ENCODE results near the gene SERP2.
"Not testable (repeated sequence)": the region's sequence is repeated elsewhere in the genome, so short reads cannot be mapped to it uniquely, and the experiment has no call there.

SERP2 gene

DNA sequence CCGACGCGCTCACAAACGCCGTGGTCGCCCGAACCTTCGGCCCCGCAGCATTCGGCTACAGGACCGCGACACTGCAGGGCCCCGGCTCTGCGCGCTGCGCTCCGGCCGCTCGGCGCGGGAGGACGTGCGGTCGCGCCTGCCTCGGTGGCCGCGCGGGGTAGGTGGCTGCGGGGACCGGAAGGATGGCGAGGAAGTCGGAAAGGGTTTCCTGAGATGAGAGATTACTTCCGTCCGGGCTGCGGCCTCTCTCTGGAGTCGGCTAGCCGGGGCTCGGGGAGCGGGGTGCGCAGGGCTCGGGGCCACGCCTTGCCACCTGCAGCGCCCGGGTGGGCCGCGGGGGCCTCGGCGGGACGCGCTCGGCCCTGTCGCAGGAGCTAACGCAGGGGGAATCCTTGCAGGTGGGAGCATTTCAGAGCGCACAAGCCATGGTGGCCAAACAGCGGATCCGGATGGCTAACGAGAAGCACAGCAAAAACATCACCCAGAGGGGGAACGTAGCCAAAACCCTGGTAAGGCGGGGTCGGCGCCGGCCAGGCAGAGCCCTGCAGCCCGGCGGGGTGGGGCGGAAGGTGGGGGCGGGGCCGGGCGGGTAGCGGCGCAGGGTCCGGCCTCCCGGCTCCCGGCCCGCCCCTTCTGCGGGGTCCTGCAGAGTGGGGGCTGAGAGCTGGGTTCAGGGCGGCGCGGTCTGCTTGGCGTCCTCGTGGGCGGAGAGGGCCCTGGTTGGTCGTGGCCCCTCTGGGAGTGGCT lies at the start of gene SERP2:
Gene SERP2 (plus strand): TSS at position 224 of the 747 bp plus-strand sequence. CDS start 202 bp downstream, at position 426.
- DNase-seq = no peak

DNA sequence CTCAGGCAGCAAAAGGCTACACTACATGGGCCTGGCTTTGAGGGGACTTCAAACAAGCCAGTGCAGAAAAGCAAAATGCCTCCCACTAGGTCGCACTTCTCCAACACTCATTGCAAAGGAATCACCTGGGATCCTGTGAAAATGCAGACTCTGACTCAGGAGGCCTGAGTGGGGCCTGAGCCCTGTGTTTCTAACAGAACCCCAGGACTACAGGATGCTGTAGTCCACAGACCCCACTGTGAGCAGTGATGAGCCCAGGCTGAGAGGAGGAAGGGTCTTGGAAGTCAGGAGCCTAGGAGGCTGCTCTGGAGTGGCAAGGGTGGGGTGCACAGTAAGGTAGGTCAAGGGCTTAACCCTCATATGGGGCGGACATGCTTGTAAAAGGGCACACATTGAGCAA lies 46.7 kb upstream of the SERP2 start:
- DNase-seq = no peak

DNA sequence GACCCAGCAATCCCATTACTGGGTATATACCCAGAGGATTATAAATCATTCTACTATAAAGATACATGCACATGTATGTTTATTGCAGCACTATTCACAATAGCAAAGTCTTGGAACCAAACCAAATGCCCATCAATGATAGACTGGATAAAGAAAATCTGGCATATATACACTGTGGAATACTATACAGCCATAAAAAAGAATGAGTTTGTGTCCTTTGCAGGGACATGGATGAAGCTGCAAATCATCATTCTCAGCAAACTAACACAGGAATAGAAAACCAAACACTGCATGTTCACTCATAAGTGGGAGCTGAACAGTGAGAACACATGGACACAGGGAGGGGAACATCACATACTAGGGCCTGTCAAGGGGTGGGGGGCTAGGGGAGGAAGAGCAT lies 44.6 kb upstream of the SERP2 start:
- DNase-seq = not testable (repeated sequence)

DNA sequence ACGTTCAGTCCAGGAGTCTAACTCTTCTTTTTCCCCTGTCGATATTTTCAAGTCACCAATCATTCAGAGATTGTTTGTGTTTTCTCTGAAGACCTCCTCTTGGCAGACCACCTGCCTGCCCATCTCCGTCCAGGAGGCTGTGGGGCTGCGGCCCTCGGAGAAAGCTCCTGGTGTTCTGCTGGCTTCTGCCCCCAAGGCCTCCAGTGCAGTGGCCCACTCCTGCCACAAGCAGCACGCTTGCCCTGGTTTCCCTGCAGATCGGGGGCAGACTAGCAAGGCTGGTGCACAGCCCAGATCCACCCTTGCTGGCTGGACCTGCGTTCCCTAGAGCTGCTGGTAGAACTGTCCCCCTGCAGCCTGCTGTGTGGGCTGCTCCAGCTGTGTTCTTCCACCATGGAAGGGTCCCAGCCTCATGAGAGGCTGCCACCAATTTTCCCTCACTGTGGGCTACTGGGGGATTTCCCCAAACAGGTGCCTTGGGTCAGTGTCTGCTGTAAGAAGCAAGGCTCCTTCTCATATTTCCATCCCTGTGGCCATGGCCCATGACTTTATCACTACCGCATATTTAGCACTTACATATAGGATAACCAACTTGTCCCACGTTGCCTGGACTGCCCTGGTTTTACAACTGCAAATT lies 43.6 kb upstream of the SERP2 start:
- DNase-seq = no peak

DNA sequence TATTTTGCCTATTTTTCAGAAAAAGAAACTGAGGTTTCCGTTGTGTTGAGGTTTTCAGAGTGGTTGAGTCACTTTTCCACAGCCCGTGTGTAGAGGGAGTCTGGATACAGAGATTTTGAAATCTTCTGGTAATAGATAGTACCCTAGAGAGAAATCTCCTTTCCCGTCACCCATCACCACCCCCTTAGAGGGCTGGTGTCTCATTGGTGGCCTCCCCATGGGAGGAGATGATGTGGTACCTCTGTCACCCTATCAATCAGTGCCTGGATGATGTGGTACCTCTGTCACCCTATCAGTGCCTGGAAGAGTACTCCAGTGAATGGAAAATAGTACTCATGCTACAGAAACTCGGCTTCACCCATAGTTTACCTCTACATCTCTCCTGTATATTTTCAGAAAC lies 42.2 kb upstream of the SERP2 start:
- DNase-seq = no peak

DNA sequence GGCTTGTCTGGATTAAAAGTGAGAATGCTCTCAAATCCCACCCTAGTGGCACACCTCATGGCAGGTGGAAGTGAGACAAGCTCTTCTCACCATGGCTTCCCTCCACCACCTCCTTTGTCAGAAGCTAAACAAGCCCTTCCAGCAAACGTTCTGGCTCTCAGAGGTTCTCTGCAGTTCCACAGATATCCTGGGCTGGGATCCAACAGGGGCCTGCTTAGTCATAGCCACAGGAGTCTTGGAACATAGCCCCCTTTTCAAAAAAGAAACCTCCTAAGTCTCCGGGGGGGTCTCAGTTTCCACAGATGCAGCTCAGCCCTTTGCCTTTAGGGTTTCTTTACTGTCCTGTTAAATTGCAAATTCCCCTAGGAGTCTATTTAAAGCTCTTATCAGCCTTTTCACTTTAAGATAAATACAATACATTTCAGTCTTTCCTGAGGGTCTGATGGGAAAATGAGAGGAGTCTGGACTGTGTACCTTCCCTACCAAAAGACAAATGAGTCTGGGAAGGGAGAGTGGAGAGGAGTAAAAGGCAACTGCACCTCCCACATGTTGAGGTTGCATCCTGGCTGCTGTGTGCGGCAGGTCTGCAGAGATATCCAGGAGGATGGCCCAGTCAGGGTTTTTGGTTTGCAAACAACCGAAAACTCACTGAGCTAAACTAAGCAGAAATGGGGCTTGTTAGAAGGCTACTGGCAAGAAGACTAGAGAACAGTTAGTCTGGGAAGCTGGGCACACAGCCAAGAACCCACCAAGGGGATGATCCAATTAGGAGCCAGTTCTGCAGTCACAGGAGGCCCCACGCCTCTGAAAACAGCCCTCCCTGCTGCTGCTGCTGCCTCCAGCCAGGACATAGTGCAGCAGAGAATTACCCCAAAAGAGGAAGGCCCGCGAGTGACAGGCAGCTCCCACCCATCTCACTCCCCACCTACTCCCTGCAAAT lies 41.4 kb upstream of the SERP2 start:
- DNase-seq = no peak

DNA sequence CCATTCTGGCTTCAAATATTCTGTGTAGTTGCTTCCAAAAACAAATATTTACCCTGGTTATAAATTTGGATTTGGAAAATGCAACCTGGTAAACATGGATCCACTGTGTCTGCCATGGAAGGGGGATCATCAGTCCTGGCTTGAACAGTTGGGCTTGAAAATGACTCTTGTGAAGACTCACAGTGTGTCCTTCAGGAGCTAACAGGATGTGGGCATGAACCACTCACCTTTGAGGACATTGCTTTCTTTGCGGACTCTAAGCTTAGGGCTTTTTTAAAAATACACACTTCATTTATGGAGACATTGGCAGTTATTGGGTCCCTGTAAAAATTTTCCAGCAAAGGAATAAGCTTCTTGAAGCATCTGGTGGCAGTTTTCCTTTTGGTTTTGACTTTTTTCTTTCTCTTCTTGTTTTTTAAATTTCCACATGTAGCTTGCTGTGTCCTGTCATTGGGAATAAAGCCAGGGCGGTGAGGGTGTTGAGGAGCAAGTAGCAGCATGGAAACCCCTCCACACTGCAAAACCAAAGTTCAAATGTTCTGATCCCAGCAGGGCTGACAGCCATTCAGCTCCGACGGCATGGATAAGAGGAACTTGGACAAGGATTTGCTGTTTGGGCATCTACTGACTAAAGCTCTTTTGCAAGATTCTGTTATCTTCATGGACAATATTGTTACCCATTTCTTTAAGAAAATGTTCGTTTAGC lies 39.5 kb upstream of the SERP2 start:
- DNase-seq = no peak

DNA sequence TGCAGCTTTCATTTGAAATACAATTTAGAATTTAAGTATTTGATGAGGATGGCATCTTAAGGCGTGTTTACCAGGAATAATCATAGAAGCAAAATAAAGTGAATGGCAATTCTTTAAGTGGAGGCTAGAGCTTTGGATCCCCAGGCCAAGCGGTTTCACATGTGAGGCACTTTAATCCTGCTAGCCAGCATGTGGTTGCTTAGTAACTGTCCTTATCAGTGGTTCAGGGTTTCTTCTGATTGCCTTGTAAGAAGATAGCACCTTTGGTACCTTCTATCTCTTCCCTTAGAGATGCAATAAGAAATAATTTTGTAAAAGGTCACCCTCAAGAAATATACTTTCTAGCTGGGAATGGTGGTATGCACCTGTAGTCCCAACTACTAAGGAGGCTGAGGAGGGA lies 38.9 kb upstream of the SERP2 start:
- DNase-seq = no peak

DNA sequence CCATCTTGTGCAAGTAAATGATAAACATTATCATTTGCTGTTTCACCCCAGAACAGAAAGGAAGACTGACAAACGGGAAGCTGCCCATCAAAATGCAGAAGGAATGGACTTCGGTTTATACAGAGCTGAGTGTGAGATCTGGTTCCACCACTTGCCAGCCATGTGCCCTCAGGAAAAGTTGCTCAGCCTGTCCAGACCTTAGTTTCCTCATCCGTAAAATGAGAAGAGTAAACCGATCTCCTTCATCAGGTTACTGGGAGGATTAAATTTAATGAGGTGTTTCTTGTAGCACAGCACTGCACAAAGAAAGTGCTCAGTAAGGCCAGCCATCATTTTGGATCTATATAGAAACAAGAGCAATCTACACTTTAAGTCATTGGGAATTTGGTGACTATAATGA lies 36.7 kb upstream of the SERP2 start:
- DNase-seq = no peak

DNA sequence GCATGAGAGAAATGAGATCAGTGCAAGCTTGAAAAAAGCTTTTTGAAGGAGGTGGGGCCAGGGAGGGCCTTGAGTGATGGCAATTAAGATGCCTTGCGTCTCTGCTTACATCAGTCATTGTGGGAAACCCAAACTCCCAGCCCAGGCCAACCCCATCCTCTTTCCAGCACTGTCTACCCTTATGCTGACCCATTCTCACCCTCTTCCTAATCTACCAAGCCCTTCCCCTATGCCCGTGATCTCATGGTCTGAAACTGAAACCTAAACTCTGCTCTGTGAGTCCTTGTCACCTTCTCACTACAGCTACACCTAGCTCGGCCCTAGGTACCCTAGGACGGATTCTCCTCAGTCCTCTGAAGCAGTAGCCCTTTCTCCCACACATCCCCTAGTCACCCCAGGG lies 36.0 kb upstream of the SERP2 start:
- no peak for DNase-seq

DNA sequence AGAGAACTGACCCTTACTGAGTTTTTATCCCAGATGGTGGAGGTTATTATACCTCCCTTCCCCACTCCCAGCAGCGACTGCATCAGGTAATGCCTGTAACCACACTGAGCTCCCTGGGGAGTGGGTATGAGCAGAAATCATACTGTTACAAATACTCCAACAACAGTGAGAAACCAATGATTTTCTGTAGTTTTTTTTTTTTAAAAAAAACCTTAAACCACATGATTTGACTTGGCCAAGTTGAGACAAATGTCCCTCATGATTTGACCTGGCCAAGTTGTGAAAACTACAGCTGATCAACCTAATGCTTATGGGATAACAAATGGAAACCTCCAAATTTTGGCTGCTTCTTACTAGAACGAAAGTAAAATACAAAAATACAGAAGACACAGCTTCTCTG lies 33.1 kb upstream of the SERP2 start:
- DNase-seq = no peak

DNA sequence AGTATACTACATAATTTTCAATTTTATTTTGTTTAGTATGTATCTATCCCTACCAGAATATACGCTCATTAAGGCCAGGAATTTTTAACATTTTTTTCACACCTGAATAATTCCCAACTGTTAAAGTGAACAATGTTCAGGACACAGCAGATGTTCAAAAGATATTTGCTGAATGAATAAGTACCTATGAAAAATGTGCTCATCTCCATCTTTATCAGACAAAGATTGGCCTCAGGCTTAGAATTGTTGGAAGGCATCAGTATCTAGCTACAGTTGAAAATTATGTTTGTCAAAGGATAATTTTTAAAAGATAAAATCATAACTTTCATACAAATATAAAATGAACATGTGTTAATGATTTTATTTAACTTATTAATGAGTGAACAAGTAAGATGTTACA lies 30.9 kb upstream of the SERP2 start:
- no peak for DNase-seq

DNA sequence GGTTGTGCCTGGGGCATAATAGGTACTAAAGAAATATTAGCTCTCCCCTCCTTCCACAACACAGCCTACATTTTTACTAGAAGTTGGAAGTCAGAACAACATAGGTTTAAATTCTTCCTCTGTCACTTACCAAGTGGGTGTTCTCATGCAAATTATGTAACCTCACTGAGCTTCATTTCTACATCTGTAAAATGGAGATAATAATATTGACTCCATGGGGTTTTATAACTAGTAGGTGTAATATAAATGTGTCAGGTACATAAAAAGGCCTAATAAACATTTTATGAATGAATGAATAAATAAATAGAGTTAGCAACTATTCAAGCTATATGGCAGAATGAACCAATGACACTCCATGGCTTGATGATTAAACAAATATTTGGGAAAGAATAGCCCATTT lies 27.1 kb upstream of the SERP2 start:
- no peak for DNase-seq

DNA sequence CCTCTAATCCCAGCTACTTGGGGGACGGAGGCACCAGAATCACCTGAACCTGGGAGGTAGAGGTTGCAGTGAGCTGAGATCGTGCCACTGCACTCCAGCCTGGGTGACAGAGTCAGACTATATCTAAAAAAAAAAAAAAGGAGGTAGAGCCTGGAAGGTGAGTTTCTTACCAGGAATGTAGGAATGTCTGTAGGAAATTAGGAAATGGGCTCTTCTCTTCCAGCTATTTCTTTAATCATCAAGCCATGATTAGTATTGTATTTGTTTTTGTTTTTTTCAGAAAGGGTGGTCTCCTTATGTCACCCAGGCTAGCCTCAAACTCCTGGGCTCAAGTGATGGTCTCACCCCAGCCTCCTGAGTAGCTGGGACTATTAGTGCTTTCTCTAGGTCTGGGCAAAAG lies 26.3 kb upstream of the SERP2 start:
- no peak for DNase-seq

DNA sequence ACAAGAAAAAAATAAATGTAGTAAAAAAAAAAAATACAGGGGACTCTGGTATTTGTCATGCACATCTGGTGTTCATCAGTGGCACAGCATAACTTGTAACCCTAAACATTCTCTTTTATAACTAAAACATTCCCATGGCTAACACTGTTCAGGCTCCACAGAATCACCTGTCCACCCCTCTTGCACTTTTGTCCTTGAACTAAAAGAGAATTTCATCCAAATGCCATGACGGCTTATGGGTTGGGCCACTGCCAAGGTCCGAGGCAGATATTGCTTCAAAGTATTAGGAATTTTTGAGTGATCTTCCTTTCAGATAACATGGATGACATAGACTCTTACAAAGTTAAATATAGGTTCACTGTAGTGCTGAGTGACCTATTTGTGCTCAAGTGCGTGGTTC lies 25.7 kb upstream of the SERP2 start:
- no peak for DNase-seq

DNA sequence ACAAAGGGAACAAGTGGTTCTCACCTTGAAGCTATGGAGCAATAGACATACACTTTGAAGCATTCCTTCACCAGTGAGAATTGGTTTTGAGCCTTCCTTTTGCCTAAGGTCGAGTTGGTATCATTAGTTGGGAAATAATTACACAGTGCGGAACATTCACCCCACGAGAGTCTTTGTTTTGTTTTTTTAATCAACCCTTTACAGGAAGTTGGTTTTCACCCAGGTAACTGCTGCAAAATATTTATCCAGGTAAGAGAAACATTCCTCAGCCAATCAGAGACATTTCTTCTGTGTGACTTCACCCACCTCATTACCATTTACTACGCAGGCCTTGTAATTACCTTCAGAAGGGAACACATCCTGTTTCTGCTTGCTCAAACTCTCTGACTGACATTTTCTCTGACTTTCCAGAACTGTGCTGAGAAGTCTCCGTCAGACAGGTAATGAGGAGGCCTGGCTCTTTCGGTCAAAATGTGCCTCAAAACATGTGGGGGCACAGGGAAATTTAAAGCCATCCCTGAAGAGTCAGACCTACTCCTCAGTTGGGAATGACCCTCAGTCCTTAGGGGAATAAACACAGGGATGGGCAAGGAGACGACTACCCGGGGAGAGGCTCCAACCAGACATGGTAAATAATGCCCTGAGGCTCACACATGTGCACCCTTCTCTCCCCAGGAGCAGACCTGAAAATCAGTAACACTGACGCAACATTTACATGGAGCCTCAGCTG lies 22.7 kb upstream of the SERP2 start:
- no peak for DNase-seq

DNA sequence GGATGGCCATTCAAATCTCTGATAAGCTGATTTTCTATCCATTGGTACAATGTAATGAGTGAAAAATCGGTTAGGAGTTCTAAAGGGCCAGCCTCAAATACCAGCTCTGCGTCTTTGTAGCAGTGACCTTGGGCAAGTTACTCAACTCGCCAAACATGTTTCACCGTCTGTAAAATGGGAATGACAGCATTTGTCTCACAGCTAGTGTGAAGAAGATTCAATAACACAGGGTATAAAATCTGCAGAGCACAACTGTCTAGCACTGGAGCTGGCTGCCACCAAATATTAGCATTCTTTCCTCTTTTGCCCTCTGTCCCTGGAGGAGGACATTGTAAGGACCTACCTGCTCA lies 22.1 kb upstream of the SERP2 start:
- no peak for DNase-seq

DNA sequence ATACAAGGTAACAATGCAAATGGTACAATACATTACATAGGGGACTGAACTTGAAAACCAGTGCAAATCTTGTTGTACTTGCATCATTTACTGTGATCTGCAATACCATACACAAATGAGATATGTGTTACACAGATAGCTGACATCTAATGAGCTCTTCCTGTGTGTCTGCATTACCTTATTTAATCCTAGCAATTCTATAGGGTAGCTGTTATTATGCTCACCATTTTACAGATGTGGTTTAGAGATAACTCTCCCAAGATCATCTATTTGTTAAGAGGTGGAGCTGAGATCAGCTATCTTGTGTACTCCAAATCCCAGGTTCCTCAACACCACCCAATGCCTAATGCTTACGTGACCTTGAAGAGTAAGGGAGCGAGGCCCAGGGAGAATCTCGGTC lies 21.4 kb upstream of the SERP2 start:
- no peak for DNase-seq

DNA sequence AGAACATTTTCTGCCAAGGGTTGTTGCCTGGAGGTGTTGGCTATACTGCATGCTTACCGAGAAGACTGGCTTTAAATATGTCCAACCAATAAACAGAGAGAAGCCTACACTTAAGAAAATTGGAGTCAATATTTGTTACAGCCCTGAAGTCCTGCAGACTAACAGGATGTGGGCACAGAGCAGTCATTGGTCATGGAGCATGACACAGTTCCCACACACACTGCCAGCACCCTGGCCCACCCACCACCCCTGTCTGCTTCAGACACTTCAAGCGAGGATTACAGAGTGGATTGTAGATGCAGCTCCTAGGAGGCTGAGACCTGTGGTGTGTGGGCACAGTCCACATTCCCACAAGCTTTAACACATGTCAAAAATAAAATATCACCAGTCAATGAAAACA lies 21.0 kb upstream of the SERP2 start:
- DNase-seq = no peak

DNA sequence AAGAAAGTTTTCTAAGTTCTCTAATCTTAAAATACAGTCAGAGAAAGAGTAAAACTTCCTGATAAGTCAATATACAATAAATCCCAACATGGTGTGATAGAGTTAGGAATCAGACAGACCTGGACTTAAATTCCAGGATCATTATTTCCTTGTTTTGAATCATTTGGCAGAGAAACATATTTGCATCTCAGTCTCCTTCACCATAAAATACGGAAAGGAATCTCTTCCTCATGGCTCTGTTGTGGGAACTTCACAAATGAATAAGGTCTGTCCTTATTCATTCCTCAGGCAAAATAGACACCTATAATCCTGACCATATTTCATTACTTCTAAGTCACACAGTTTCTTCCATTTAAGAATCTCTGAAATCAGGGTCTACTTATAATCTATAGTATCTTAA lies 19.3 kb upstream of the SERP2 start:
- no peak for DNase-seq

DNA sequence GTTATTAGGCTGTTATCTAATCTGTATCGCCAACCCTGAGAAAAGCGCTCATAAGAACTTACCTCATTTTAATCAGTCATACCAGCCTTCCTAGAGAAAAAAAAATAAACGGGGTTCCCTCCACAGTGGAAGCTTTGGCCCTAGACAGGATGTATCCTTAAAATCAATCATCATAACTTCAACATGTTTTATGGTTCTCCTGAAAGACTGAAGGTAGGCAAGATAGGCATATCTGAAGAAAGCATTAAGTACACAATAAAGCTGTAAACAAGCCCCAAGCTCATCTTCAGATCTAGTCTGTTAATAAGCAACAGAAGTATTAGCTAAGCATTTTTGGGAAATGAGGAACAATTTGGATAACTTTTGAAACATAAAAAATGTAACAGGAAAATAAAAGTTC lies 18.7 kb upstream of the SERP2 start:
- no peak for DNase-seq

DNA sequence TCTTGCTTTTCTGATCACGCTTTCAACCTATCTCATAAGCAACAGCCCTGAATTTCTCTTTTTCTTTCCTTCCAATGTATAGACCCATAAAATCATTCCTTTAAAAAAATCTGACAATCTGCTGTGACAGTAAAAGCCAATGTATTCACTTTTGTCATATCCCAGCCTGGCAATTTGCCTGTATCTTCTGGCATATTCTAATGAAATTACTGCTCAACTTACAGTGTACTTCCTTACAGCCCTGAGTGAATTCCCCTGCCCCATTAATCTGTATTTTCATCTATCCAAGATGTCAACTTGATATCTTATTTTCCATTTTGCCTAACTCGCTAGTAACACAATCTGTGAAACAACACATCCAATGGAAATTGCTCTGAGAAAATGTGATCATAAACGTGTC lies 18.0 kb upstream of the SERP2 start:
- no peak for DNase-seq

DNA sequence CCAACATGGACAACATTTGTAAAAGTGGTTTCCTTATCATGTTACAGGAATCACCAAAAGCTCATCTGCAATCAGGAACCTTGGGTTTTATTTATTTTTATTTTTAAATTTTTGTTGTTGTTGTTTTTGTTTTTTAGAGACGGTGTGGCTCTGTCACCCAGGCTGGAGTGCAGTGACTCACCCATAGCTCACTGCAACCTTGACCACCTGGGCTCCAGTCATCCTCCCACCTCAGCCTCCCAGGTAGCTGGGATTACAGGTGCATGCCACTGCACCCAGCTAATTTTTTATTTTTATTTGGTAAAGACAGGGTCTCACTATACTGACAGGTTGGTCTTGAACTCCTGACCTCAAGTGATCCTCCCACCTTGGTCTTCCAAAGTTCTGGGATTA lies 13.6 kb upstream of the SERP2 start:
- DNase-seq = no peak
